Esophagus squamous epithelium (tissue), 5 donors: ENCODE data around the gene CDH2. TPM values are rescaled to one million over a fixed set of nuclear protein-coding genes. Genes with fewer than 3 reads are reported as not detected.

ENCODE experiments used
- DNase-seq: peaks from one replicate; lab custom pipeline; 2025; lab: John Stamatoyannopoulos, UW
- H3K27ac ChIP-seq, 4 donors: fragments of 200-600 bp; sonication (generic); one replicate each; pipeline ENCODE4 v1.5.1; 2016 to 2019; ENCODE audit warnings: mild to moderate bottlenecking in 1 of 4
- H3K27me3 ChIP-seq, 4 donors: fragments of 200-600 bp; sonication (generic); 1 replicate in 3 of 4; 2 replicates in 1 of 4; pipeline versions ENCODE4 v1.5.1 to v1.6.0; 2017 to 2021; ENCODE audit warnings: antibody characterized with exemption in 1 of 4
- H3K36me3 ChIP-seq, 3 donors: fragments of 200-600 bp; sonication (generic); one replicate each; pipeline ENCODE4 v1.5.1; 2016 to 2019
- H3K4me1 ChIP-seq, 3 donors: fragments of 200-600 bp; sonication (generic); one replicate each; pipeline ENCODE4 v1.5.1; 2017 to 2019
- H3K4me3 ChIP-seq, 4 donors: fragments of 200-600 bp; sonication (generic); 1 replicate in 3 of 4; 2 replicates in 1 of 4; pipeline ENCODE4 v1.5.1; 2016 to 2019; ENCODE audit warnings: mild to moderate bottlenecking in 2 of 4, moderate library complexity in 1 of 4
- H3K9me3 ChIP-seq, 3 donors: fragments of 200-600 bp; sonication (generic); one replicate each; pipeline ENCODE4 v1.5.1; 2016 to 2019
- POLR2A ChIP-seq, 4 donors: fragments of 450-650 bp; IDR thresholded peaks; one replicate each; pipeline ENCODE4 v1.6.1; 2017; ENCODE audit warnings: antibody characterized with exemption in 4 of 4, mild to moderate bottlenecking in 4 of 4, moderate library complexity in 3 of 4
- WGBS, 2 donors: methylation state at CpG; one replicate each; pipeline ENCODE4 v1.1.5; 2018; 5-methylcytosine and 5-hydroxymethylcytosine counted together
- intact Hi-C: fragments of 100-400 bp; cut with DNase I; formaldehyde crosslinking; loops from one replicate; pipeline ENCODE4 v1.15.0; 2022
- total RNA-seq, 4 donors: library from RNA; depleted of rRNA; stranded (reverse); fragments of >200 nt; gene quantifications; one replicate each; pipeline ENCODE4 v1.1.0, GENCODE V29; 2016
- TF ChIP-seq, protein P1 (sequence below), 6 experiments: fragments of 450-650 bp in 4 of 6; fragments of 200-600 bp in 2 of 6; sonication (generic) in 2 of 6; IDR thresholded peaks; one replicate each; pipeline ENCODE4 v1.5.1; 2016 to 2019; ENCODE audit warnings: antibody characterized with exemption in 6 of 6, mild to moderate bottlenecking in 4 of 6, moderate library complexity in 4 of 6
- donor health status: DM: yes; HTN: yes; CAD: no.

The CDH2 gene
- total RNA-seq, 4 donors from 2014 or later = 0.11 to 0.88 (median 0.28) TPM

DNA sequence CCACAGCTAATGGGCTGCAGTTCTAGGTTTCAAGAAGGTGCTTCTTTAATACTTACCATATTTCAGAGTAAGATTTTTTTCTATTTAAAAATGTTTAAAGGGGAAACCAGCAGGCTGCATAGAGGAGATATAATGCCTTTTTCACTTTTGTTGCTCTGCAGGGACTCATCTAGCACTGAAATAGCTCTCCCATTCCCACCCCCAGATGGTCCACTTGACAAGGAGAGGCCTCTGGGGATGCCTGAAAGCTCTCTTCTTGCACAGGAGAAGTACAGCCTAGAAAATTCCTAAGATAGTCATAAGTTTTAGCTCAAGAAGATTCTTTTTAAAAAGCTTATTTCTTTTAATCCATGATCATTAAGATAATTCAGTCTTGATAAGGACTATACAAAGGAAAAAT lies 126.4 kb downstream of the CDH2 start:
- H3K27ac ChIP-seq = no peak overlapping the region
- no peaks in the 10 kb centered on the region for H3K36me3 ChIP-seq
- H3K9me3 ChIP-seq = no peaks in the 10 kb centered on the region
- no peak for TF ChIP-seq POLR2A (IDR thresholded peaks at IDR 0.05)
- TF ChIP-seq, protein P1, sequence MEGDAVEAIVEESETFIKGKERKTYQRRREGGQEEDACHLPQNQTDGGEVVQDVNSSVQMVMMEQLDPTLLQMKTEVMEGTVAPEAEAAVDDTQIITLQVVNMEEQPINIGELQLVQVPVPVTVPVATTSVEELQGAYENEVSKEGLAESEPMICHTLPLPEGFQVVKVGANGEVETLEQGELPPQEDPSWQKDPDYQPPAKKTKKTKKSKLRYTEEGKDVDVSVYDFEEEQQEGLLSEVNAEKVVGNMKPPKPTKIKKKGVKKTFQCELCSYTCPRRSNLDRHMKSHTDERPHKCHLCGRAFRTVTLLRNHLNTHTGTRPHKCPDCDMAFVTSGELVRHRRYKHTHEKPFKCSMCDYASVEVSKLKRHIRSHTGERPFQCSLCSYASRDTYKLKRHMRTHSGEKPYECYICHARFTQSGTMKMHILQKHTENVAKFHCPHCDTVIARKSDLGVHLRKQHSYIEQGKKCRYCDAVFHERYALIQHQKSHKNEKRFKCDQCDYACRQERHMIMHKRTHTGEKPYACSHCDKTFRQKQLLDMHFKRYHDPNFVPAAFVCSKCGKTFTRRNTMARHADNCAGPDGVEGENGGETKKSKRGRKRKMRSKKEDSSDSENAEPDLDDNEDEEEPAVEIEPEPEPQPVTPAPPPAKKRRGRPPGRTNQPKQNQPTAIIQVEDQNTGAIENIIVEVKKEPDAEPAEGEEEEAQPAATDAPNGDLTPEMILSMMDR (IDR thresholded peaks at IDR 0.05) = no peak
- no peak overlapping the region for H3K4me3 ChIP-seq
- intact Hi-C loops = no loop called here
- no peaks in the 10 kb centered on the region for H3K4me1 ChIP-seq
- H3K27me3 ChIP-seq = no peaks in the 10 kb centered on the region
- DNase-seq = no peak

DNA sequence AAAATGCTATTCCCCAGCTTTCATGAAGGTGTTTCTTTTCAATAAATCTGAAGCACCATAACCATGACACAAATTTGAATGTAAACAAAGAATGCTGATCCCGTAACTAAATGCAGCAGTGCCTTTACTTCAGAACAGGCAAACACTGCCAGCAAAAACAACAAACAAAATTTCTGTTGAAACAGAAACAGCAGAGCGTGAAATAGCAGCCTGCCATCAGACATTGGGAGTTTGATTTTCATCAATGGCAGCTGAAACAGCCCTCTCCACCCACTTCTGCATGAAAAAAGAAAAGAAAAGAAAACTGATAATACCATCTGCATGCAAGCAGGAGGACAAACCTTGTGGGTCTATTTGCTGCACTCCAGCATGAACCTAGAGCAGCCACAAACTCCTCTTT lies 128.3 kb downstream of the CDH2 start:
- no peak overlapping the region for H3K4me3 ChIP-seq
- 51 to 64% methylated on average over 2 of the region's 2 CpGs for WGBS, 2 donors
- no peak for TF ChIP-seq POLR2A (IDR thresholded peaks at IDR 0.05)
- TF ChIP-seq, protein P1 (IDR thresholded peaks at IDR 0.05) = no peak
- DNase-seq = no peak
- H3K27ac ChIP-seq = no peak overlapping the region
- no peaks in the 10 kb centered on the region for H3K9me3 ChIP-seq
- H3K36me3 ChIP-seq = no peaks in the 10 kb centered on the region
- H3K27me3 ChIP-seq = no peaks in the 10 kb centered on the region
- H3K4me1 ChIP-seq = no peaks in the 10 kb centered on the region
- intact Hi-C loops = no loop called here

DNA sequence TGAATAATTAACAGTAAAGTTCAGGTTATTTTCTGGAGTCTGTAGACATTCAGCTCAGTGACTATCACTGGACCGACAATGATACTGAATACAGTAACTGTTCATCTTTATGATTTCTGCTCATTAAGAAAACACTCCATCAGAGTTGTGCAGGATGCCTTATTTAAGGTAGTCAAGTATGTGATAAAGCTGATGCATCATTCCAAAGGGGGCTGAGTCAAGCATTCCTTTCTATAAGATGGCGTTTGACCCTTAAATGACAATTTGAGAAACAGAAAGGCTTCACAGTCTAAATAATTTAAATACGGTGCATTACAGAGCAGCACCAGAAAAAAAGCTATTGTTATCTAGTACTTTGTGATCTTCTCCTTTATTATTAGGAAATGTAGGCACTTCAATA lies 131.1 kb downstream of the CDH2 start:
- intact Hi-C loops = no loop called here
- H3K27ac ChIP-seq = no peak overlapping the region
- H3K4me3 ChIP-seq = no peak overlapping the region
- DNase-seq = no peak
- H3K27me3 ChIP-seq = no peaks in the 10 kb centered on the region
- H3K4me1 ChIP-seq = no peaks in the 10 kb centered on the region
- H3K9me3 ChIP-seq = no peaks in the 10 kb centered on the region
- H3K36me3 ChIP-seq = no peaks in the 10 kb centered on the region
- 62 to 87% methylated on average over 3 of the region's 3 CpGs for WGBS, 2 donors
- TF ChIP-seq, protein P1 (IDR thresholded peaks at IDR 0.05) = no peak
- TF ChIP-seq POLR2A (IDR thresholded peaks at IDR 0.05) = no peak

DNA sequence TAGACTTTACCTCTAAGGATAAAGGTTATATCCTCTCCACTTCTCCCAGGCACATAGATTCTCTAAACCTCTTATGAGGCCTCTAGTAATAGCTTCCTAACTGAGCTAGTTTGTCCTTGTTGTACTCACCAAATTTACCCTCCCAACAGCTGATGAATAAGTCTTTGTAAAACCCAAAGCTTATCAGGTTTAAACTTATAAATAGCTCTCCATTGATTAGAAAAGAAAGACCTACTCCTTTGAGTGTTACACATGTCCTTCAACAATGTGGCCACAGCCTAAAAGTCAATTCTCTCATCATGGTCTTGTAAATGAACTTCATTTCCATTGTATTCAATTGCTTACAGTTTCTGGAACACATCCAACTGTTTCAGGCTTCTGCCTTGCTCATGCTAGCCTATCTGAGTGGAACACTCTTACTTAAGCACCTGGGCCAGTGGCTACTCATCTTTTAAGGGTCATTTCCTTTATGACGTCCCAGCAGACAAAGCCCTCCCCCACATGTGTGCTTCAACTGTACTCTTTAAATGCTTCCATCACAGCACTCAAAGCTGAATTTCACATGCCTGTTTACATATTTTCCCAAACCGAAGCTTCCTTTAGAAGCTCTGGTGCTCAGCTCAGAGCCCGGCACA lies 131.6 kb downstream of the CDH2 start:
- no peaks in the 10 kb centered on the region for H3K9me3 ChIP-seq
- no peaks in the 10 kb centered on the region for H3K27me3 ChIP-seq
- TF ChIP-seq POLR2A (IDR thresholded peaks at IDR 0.05) = no peak
- TF ChIP-seq, protein P1 (IDR thresholded peaks at IDR 0.05) = no peak
- no peak for DNase-seq
- H3K4me3 ChIP-seq = no peak overlapping the region
- no peak overlapping the region for H3K27ac ChIP-seq
- WGBS, 2 donors = 60% methylated on average over 3 of the region's 3 CpGs
- intact Hi-C loops = no loop called here
- no peaks in the 10 kb centered on the region for H3K4me1 ChIP-seq
- H3K36me3 ChIP-seq = no peaks in the 10 kb centered on the region

DNA sequence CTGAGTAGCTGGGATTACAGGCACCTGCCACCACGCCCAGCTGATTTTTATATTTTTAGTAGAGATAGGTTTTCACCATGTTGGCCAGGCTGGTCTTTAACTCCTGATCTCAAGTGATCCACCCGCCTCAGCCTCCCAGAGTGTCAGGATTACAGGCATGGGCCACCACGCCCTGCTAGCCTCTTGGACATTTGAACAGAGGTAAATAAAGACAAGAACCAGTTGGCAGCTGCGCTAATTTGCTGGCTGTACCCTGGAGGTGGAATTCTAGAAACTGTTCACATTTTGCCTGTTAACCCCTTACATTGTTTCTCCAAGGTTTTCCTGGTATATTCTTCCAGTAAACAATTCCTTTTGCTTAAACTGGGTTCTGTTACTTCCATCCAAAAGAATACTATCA lies 132.9 kb downstream of the CDH2 start:
- no peaks in the 10 kb centered on the region for H3K36me3 ChIP-seq
- TF ChIP-seq, protein P1 (IDR thresholded peaks at IDR 0.05) = no peak
- TF ChIP-seq POLR2A (IDR thresholded peaks at IDR 0.05) = no peak
- intact Hi-C loops = no loop called here
- 80 to 91% methylated on average over 3 to 4 of the region's 4 CpGs for WGBS, 2 donors
- no peak overlapping the region for H3K4me3 ChIP-seq
- no peaks in the 10 kb centered on the region for H3K9me3 ChIP-seq
- no peaks in the 10 kb centered on the region for H3K27me3 ChIP-seq
- no peak for DNase-seq
- H3K27ac ChIP-seq = no peak overlapping the region
- H3K4me1 ChIP-seq = no peaks in the 10 kb centered on the region
